Stimulated activated naive CD8-positive, alpha-beta T cell treated with anti-CD3 and anti-CD28 coated beads, Interleukin-15, amount 100 ng/mL, for 72 hours (primary cell): ENCODE measurements around the gene OLFML2A.
A peak's percentile ranks its signal among the peaks of the same experiment; 100 is the strongest.
"Not testable (repeated sequence)": the region's sequence is repeated elsewhere in the genome, so short reads cannot be mapped to it uniquely, and the experiment has no call there.

Source experiments
- ATAC-seq: fragments of 150-1000 bp; cut with Tn5 transposase; 2 replicates; pipeline ENCODE4 v1.10.0; 2021; ENCODE audit warnings: mild to moderate bottlenecking, moderate library complexity
- DNase-seq, 2 donors: peaks; one replicate each; pipeline ENCODE4 v3.0.0; 2021 to 2022
- H3K27ac Mint-ChIP-seq, 2 donors: one replicate each; pipeline ENCODE4 v1.8.0; 2022; ENCODE audit warnings: mild to moderate bottlenecking in 2 of 2, mixed read lengths in 2 of 2, moderate library complexity in 2 of 2
- H3K27me3 Mint-ChIP-seq: one replicate; pipeline ENCODE4 v1.8.0; 2022; ENCODE audit warnings: mixed read lengths
- H3K4me1 Mint-ChIP-seq: one replicate; pipeline ENCODE4 v1.8.0; 2022; ENCODE audit warnings: mild to moderate bottlenecking, mixed read lengths
- H3K4me3 Mint-ChIP-seq, 2 donors: one replicate each; pipeline ENCODE4 v1.8.0; 2022; ENCODE audit warnings: mild to moderate bottlenecking in 2 of 2, mixed read lengths in 2 of 2, moderate library complexity in 1 of 2
- H3K9me3 Mint-ChIP-seq, 2 donors: one replicate each; pipeline ENCODE4 v1.8.0; 2022; ENCODE audit warnings: mixed read lengths in 2 of 2

The OLFML2A gene

DNA sequence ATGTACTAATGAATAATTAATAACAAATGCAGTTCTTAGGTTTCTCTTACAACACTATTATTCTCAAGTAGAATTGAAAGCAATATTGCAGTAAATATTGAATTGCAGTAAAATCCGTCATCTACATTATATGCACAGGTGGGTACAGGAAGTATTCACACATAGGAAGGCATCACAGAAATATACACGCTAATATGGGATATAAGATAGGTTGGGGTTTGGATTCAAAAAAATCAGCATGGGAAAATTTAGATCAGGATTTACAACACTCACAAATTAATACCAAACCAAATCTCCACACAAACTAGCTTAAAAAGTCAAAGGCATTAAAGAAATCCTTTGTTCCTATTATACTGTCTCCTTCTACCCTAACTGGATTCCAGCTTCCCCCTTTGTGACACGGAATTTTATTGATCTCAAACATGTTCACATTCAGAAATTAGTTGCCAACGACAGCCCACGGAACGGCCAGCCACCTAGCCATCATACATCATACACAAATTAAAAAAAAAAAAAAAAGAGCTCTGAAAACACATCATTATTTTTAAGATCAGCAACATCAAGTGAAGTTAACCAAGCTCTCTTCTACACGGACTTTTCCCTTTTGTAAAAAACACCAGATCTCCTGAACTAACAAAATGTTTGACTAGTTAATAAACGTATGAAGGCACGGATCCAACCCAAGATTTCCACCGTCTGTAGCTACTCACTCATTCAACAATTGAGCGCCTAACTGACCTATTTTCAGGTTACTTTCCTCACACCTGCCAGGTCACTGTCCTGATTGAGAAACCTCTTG lies 8.0 kb upstream of the OLFML2A start:
- Mint-ChIP-seq H3K27ac (no peak overlapping the region), H3K4me1 (peaks cover 43% of the 10 kb centered on the region), H3K4me3 (peak overlapping the region; percentile 90 to 97), H3K27me3 (peaks cover 84% of the 10 kb centered on the region), H3K9me3 (no peaks in the 10 kb centered on the region)
- DNase-seq, result no peak
- ATAC-seq, result no peak

DNA sequence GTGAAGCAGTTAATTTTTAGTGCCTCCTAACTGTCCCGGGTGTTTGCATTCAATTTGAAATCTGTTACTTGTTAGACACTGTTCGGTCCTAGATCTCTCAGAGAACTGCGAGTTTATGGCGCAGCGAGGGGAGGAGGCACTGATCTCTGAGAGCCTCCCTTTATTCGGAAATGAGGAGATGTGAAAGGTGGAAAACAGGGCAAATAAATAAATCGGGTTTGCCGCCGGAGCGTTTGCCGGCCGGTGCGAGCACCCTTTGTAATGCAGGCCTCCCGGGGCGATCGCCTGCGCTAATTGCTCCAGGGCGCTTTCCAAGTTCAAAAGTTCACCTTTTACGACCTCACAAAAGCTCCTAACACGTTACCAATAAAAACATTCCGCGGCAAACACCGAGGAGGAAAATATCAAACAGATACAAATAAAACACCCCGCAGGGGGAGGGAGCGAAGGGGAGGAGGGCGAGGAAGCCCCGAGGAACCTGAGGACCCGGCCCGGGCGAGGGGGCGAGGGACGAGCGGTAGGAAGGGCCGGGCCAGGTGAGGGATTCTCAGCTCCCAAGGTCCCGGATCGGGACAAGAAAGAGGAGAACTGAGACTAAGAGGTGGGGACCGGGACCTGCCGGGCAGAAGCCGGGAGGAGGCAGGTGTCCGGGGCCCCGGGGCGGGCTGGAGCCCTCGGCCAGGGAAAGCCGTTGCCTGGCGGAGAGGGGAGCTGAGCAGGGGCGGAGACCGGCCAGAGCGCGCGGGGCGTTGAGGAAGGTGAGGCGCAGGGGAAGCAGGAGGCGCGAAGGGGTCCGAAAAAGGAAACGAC lies 7.2 kb upstream of the OLFML2A start:
- Mint-ChIP-seq H3K27ac (no peak overlapping the region), H3K27me3 (peaks cover 84% of the 10 kb centered on the region)
- DNase-seq, result peak in 1 of 2 donors; percentile 27

DNA sequence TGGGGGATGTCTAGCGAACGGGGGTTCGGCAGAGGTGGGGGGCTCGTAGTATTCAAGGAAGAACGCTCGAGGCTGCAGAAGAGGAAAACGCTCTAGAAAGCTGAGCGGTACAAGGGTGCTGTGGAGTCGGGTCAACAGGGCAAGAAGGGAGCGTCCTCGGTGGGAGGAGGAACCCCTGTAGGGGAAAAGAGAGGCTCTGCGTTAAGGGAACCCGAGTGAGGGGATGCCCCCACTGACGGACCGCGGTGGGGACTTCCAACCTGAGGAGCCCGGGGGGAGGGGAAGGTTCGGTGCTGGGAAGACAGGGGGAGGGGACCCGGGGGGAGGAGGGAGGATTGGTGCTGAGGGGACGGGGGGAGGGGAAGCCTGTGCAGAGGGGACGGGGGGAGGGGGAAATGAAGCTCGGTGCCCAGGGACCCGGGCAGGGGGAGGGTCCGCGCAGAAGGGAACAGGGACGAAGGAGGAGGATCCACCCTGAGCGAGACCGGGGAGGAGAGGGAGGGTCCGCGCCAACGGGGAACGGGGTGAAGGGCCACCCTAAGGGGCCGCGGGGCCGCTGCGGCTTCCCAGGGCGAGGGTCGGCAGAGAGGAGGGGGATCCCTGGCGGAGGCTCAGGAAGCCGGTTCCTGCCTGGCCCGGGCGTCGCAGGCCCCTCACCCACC lies 6.4 kb upstream of the OLFML2A start:
- H3K4me3 Mint-ChIP-seq, result peak overlapping the region; percentile 90 to 97
- H3K9me3 Mint-ChIP-seq, result no peaks in the 10 kb centered on the region
- peaks cover 84% of the 10 kb centered on the region for H3K27me3 Mint-ChIP-seq
- DNase-seq (peak in 1 of 2 donors; percentile 34), ATAC-seq (peak; percentile 6)
- H3K27ac Mint-ChIP-seq, result peak overlapping the region in 1 of 2 donors; percentile 47
- peaks cover 53% of the 10 kb centered on the region for H3K4me1 Mint-ChIP-seq

More for the DNA sequence above, 7.2 kb upstream of the OLFML2A start:
- Mint-ChIP-seq H3K4me3 (peak overlapping the region; percentile 90 to 97), H3K9me3 (no peaks in the 10 kb centered on the region), H3K4me1 (peaks cover 51% of the 10 kb centered on the region)
- no peak for ATAC-seq

DNA sequence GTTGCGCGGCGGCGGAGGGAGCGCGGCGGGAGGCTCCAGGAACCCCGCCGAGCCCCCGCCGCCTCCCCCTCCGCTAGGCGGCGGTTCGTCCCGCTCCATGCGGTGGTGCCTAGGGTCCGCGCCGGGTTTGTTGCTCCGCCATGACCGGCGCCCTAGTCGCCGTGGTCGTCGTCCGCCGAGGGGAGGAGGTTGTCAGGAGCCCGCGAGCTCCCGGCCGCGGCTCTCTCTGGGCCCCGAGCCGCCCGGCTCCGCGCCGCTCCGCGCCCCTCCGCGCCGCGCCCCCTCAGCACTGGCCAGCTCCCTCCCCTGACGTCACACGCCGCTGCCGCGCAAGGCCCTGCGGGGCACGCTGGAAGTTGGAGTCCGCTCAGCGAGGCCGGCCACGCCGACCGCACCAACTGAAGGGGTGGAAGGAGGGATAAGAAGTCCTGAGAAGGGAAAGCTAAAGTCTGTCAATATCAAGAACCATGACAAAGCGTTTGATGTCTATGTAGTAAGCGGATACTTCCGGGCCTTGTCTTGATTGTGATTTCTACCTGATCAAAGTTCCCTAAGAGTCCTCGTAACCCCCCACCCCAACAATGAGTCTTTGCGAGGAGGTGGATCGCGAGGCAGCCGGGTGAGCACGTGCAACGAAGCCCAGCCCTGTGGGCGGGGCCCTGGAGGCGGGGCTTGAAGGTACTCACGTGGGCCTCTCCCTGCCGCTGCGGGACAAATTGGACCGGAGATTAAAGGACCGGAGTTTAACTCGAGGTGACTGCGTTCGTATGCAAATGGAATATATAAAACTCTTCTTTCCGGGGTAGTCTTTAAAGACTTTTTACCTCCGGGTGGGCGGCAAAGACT lies 5.7 kb upstream of the OLFML2A start, which contains the start of gene NR6A1:
Gene NR6A1 (minus strand): TSS at position 291 of the 846 bp plus-strand sequence.
- peak within 1 kb of the TSS; percentile 93 to 98 for H3K27ac Mint-ChIP-seq
- H3K4me3 Mint-ChIP-seq, result peak within 1 kb of the TSS; percentile 90 to 97
- DNase-seq (peak; percentile 93 to 94), ATAC-seq (peak; percentile 92)
- H3K27me3 Mint-ChIP-seq, result peaks cover 85% of the 10 kb centered on the region
- H3K4me1 Mint-ChIP-seq, result peaks cover 59% of the 10 kb centered on the region
- H3K9me3 Mint-ChIP-seq, result no peaks in the 10 kb centered on the region

DNA sequence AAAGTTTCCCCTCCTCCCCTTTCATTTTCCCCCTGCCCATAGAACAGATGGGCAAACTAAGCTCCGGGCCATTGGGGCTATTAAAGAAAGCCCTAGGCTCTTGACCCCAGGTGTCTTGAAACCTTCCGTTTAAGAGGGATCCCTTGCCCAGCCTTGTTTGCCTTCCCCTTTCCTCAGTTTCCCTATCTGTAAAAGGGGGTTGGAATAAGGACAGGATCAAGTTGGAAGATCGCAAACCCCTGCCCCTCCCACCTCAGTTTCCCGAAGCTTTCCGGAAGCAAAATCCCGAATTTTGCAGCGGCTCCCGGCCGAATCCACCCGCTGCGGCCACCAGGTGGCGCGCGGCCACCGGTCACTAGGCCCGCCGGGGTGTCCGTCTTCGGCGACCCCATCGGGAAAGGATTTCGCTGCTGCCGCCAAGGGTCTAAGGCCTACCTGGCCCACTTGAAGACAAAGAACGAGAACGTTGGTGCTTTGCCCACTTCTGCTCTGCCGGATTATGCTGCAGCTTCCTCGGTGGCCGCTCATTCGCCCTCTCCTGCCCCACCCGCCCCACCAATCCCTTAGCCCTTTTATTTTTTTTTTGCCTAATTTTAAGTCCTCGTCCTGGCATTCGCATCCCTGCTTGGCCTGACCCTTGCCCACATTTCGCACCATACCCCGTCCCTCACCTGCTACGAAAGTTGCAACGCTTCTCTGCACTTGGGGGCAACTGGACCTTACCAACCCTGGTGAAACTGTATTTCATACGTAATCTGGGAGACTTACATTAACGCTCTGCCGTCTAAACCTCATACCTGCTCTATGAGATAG lies 4.9 kb upstream of the OLFML2A start:
- Mint-ChIP-seq H3K27ac (peak overlapping the region in 1 of 2 donors; percentile 29), H3K4me3 (peak overlapping the region; percentile 84 to 97), H3K9me3 (no peaks in the 10 kb centered on the region), H3K27me3 (peaks cover 85% of the 10 kb centered on the region), H3K4me1 (peaks cover 64% of the 10 kb centered on the region)
- ATAC-seq (no peak), DNase-seq (peak; percentile 37 to 52)

DNA sequence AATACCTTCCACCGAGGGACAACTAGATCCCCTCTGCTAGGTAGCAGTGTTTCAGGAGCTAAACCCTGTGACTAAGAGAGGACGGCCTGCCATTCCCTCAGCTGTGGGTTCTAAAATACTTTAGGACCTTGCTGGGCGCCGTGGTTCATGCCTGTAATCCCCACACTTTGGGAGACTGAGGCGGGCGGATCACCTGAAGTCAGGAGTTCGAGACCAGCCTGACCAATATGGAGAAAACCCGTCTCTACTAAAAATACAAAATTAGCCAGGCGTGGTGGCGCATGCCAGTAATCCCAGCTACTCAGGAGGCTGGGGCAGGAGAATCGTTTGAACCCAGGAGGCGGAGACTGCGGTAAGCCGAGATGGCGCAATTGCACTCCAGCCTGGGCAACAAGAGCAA lies 4.1 kb upstream of the OLFML2A start:
- not testable (repeated sequence) for H3K27ac Mint-ChIP-seq, ATAC-seq, H3K9me3 Mint-ChIP-seq, DNase-seq
- peaks cover 84% of the 10 kb centered on the region for H3K27me3 Mint-ChIP-seq
- H3K4me1 Mint-ChIP-seq, result peaks cover 64% of the 10 kb centered on the region
- H3K4me3 Mint-ChIP-seq, result peak overlapping the region; percentile 84 to 97

DNA sequence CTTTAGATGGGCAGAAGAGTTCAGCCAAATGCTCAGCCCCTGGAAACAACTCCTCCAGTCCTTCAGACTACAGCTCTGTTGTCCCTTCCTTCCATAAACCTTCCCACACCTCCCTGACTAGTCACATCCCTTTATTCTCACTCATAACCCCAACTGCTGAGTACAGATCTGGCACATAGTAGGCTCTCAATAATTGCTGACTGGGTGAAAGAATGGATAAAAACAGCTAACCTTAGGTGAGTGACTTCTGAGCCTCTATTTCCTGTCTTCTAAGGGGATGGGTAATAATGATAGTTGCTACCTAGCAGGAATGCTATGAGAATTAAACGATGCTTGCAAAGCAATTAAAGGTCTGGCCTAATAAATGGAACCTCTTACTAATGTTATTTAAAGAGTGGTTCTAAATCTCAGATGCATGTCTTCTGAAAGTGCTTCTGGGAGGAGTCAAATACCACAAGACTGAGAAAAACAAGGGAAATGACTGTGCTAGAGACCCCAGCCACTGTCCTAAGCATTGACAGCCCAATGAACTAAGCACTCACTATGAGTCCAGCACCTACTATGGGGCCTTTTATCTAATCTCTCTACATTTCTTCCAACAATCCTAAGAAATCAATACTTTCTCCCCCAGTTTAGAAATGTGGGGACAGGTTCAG lies 3.3 kb upstream of the OLFML2A start:
- H3K9me3 Mint-ChIP-seq, result no peaks in the 10 kb centered on the region
- DNase-seq (no peak), ATAC-seq (peak; percentile 16)
- H3K27ac Mint-ChIP-seq, result no peak overlapping the region
- peaks cover 64% of the 10 kb centered on the region for H3K4me1 Mint-ChIP-seq
- H3K27me3 Mint-ChIP-seq, result peaks cover 86% of the 10 kb centered on the region
- peak overlapping the region in 1 of 2 donors; percentile 2 for H3K4me3 Mint-ChIP-seq

DNA sequence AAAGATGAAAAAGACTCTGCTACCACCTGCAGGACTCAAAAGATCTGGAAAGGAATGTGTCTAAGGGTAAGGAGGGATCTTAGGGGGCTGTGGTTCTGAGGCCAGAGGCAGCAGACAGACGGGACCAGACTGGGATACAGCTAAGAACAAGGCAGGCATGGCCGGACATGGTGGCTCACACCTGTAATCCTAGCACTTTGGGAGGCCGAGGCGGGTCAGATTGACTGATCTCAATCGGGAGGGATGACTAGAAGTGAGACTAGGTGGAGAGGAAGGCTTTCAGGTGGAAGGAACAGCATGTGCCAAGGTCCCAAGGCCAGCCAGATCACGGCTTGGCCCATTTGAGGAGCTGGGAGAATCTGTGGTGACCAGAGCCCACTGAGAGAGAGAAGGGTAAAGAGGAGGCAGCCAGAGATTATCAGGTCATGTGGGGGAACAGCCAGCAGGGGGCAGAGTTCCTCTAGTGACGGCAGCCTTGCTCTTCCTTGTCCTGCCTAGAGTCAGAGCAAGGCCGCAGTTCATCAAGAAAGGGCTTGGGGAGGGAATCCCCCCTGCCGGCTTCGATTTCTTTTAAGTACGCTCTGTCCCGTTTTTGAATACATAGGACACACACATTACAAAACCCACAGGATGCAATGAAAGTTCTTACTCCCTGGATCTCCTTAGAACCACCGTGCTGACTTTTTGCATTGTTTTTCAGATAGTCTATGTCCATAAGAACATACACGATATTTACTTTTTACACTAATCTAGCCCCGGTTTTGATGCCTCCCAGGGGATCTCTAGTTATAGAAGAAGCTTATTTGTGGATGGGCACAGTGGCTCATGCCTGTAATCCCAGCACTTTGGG lies 2.6 kb upstream of the OLFML2A start:
- Mint-ChIP-seq H3K4me1 (peaks cover 57% of the 10 kb centered on the region), H3K4me3 (peak overlapping the region in 1 of 2 donors; percentile 2), H3K9me3 (no peaks in the 10 kb centered on the region), H3K27me3 (peaks cover 86% of the 10 kb centered on the region), H3K27ac (peak overlapping the region in 1 of 2 donors; percentile 57)
- ATAC-seq (peak; percentile 54), DNase-seq (peak; percentile 82 to 84)

DNA sequence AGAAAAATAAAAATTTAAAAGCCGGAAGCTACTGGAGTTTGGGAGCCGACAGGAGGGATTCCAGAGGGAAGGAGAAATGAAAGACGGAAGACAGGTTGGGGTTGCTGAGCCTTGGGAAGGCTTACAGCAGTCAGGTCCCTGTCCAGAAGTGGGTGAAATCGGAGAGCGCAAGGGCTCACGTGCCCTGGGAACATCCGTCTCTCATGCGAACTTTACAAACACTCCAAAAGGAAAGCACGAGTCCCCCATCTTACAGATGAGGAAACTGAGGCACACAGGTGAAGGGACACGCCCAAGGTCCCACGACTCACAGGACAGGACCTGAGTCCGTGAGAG lies 347 bp upstream of the OLFML2A start:
- ATAC-seq, result no peak
- Mint-ChIP-seq H3K4me3 (peak overlapping the region; percentile 80 to 81), H3K27ac (no peak overlapping the region), H3K27me3 (peaks cover 90% of the 10 kb centered on the region), H3K4me1 (peaks cover 40% of the 10 kb centered on the region), H3K9me3 (no peaks in the 10 kb centered on the region)
- DNase-seq, result no peak

DNA sequence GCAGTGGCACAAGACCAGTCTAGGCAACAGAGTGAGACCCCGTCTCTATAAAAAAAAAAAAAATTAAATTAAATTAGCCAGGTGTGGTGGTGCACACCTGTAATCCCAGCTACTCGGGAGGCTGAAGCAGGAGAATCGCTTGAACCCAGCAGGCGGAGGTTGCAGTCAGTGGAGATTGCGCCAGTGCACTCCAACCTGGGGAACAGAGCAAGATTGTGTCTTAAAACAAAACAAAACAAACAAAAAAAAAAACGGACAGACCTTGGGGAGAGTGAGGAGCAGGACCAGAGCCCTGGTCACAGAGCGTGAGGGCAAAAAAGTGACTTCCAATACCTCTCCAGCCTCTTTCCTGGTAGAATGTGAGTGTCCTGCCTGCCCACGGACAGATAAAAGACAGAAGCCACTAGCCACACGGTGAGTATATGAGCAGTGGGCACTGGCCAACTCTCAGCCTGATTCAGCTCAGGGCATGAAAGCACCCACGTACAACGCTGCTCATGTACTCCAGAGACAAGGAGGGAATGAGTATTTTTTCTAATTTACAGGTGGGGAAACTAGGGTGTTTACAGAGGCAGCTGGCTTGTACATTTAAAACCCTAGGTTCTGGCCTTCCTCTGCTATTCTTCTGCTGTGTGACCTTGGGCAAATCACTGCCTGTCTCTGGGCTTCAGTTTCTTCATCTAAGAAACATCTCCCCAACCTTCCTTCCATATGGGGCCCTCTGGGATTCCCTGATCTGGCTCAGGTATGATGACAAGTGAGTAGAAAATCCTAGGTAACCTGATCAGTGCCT lies 1.8 kb downstream of the OLFML2A start:
- Mint-ChIP-seq H3K9me3 (no peaks in the 10 kb centered on the region), H3K4me1 (peaks cover 23% of the 10 kb centered on the region), H3K27ac (no peak overlapping the region), H3K4me3 (no peak overlapping the region), H3K27me3 (peaks cover 71% of the 10 kb centered on the region)
- DNase-seq, result no peak
- no peak for ATAC-seq

DNA sequence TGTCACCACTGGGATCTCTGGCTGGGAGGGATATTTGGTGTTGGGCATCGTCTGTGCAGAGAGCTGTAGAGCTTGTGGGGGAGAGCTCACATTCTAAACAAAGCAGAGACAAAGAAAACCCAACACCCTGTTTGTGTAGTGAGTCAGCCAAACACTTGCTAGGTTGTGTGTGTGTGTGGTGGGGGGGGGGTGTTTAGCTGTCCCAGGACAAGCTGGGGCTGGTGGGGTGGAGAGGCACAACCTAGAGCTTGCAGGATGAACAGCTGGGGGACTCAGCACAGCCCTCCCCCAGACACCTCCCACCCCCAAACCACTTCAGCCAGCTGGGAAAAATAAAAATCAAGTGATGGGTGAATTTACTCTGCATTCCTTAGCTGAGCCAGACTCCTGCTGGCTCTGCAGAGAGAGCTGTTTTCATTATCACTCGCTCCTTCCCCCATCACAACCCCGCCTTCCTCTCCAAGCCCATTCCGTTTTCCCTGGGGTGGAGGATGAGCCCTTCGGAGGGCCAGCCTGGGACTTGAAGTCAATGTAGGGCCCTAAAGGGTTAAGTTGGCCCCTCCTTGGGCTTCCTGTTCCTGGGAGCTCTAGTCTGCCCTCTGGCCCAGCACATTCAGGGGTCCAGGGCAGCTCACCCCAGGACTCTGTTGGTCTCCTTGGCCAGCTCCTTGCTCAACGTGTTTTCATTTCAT lies 2.6 kb downstream of the OLFML2A start:
- Mint-ChIP-seq H3K27me3 (peaks cover 64% of the 10 kb centered on the region), H3K4me1 (peaks cover 16% of the 10 kb centered on the region), H3K4me3 (no peak overlapping the region), H3K9me3 (no peaks in the 10 kb centered on the region), H3K27ac (no peak overlapping the region)
- no peak for ATAC-seq
- no peak for DNase-seq
